SK-N-SH (cell line): Measurements from ENCODE around the gene GALNT13. TPM values are rescaled to one million over a fixed set of nuclear protein-coding genes. Genes with fewer than 3 reads are reported as not detected.

Source experiments
- CTCF ChIA-PET: fragments of 300-600, 350-600 bp; formaldehyde crosslinking; extraction: SDS; loops from one replicate; lab custom pipeline; 2021; lab: Yijun Ruan, JAX
- POLR2A ChIA-PET: fragments of 350-600 bp; sonication (Branson Sonifier 250); formaldehyde crosslinking; extraction: SDS; loops from one replicate; lab custom pipeline; 2020; ENCODE audit warnings: antibody characterized with exemption, inconsistent platforms; lab: Yijun Ruan, JAX
- DNase-seq: peaks from one replicate; pipeline ENCODE4 v3.0.0; 2012
- H2AFZ ChIP-seq: fragments of 200-600 bp; sonication (generic); 2 replicates; pipeline ENCODE4 v1.8.1; 2016; ENCODE audit warnings: antibody characterized with exemption, mild to moderate bottlenecking, low read depth
- H3F3A ChIP-seq: fragments of 200-600 bp; sonication (generic); replicated peaks from 2 replicates; pipeline ENCODE3; 2016; ENCODE audit warnings: antibody characterized with exemption, mild to moderate bottlenecking; ENCODE audit not compliant: insufficient read depth
- H3K27ac ChIP-seq, 2 experiments: fragments of 200-500 bp in 1 of 2; fragments of 200-600 bp in 1 of 2; sonication (Bioruptor generic) in 1 of 2; sonication (generic), shearing (Covaris generic) in 1 of 2; 2 replicates each; pipeline versions ENCODE4 v1.5.1 to v1.6.1; 2014 to 2016; ENCODE audit warnings: low read depth in 2 of 2, inconsistent platforms in 1 of 2, low read length in 1 of 2, mild to moderate bottlenecking in 1 of 2, mixed read lengths in 1 of 2
- H3K27me3 ChIP-seq: fragments of 200-600 bp; sonication (generic), shearing (Covaris generic); 2 replicates; pipeline ENCODE4 v1.6.1; 2016; ENCODE audit warnings: mixed run types; ENCODE audit not compliant: insufficient read depth
- H3K36me3 ChIP-seq, 2 experiments: fragments of 200-500 bp in 1 of 2; fragments of 200-600 bp in 1 of 2; sonication (Bioruptor generic) in 1 of 2; sonication (generic) in 1 of 2; replicated peaks in 1 of 2; 2 replicates each; pipeline versions ENCODE3 to v1.5.1; 2014 to 2016; ENCODE audit warnings: low read length in 1 of 2, mild to moderate bottlenecking in 1 of 2; ENCODE audit not compliant: insufficient read depth in 2 of 2, control insufficient read depth in 1 of 2
- H3K4me1 ChIP-seq, 2 experiments: fragments of 200-500 bp in 1 of 2; fragments of 200-600 bp in 1 of 2; sonication (Bioruptor generic) in 1 of 2; sonication (generic), shearing (Covaris generic) in 1 of 2; 2 replicates each; pipeline versions ENCODE4 v1.5.1 to v1.6.1; 2014 to 2016; ENCODE audit warnings: low read depth in 1 of 2, low read length in 1 of 2, mixed run types in 1 of 2; ENCODE audit not compliant: insufficient read depth in 2 of 2, control insufficient read depth in 1 of 2
- H3K4me2 ChIP-seq: fragments of 200-600 bp; sonication (generic), shearing (Covaris generic); 2 replicates; pipeline ENCODE4 v1.6.1; 2017; ENCODE audit warnings: mixed run types
- H3K4me3 ChIP-seq, 2 experiments: fragments of 200-500 bp in 1 of 2; fragments of 200-600 bp in 1 of 2; sonication (Bioruptor generic) in 1 of 2; sonication (generic), shearing (Covaris generic) in 1 of 2; 2 replicates each; pipeline versions ENCODE4 v1.5.1 to v1.8.1; 2014 to 2016; ENCODE audit warnings: low read depth in 2 of 2, inconsistent platforms in 1 of 2, low read length in 1 of 2, mild to moderate bottlenecking in 1 of 2, mixed read lengths in 1 of 2, moderate library complexity in 1 of 2
- H3K79me2 ChIP-seq: fragments of 200-600 bp; sonication (generic); 2 replicates; pipeline ENCODE4 v1.8.1; 2017; ENCODE audit warnings: mild to moderate bottlenecking; ENCODE audit not compliant: insufficient read depth
- H3K9ac ChIP-seq: fragments of 200-600 bp; sonication (generic); 2 replicates; pipeline ENCODE4 v1.6.1; 2017; ENCODE audit warnings: mixed run types
- H3K9me2 ChIP-seq: fragments of 200-600 bp; sonication (generic); 2 replicates; pipeline ENCODE4 v1.6.1; 2017; ENCODE audit warnings: mixed run types
- H3K9me3 ChIP-seq: fragments of 200-600 bp; sonication (generic); 2 replicates; pipeline ENCODE4 v1.6.1; 2017; ENCODE audit warnings: mixed run types, mild to moderate bottlenecking, moderate library complexity
- H4K20me1 ChIP-seq: fragments of 200-600 bp; sonication (generic); 2 replicates; pipeline ENCODE4 v1.6.1; 2017; ENCODE audit warnings: mild to moderate bottlenecking, mixed run types; ENCODE audit not compliant: insufficient read depth
- EP300 ChIP-seq, 2 experiments: IDR thresholded peaks; 2 replicates each; pipeline versions ENCODE4 v1.4.0 to v1.6.1; 2012; ENCODE audit warnings: borderline replicate concordance in 1 of 2, low read depth in 1 of 2, low read length in 1 of 2
- EZH2phosphoT487 ChIP-seq: fragments of 200-600 bp; sonication (generic); IDR thresholded peaks from 2 replicates; pipeline ENCODE4 v1.6.1; 2017; ENCODE audit warnings: low read depth, mixed run types, mild to moderate bottlenecking, antibody characterized with exemption, moderate library complexity, borderline replicate concordance
- MEF2A ChIP-seq: IDR thresholded peaks from 2 replicates; pipeline ENCODE4 v1.4.0; 2012; ENCODE audit warnings: low read depth, borderline replicate concordance
- MXI1 ChIP-seq: IDR thresholded peaks from 2 replicates; pipeline ENCODE4 v1.6.1; 2012; ENCODE audit warnings: mild to moderate bottlenecking, low read depth, low read length, improper control_type of control experiment
- NRF1 ChIP-seq: IDR thresholded peaks from 2 replicates; pipeline ENCODE4 v1.6.1; 2012; ENCODE audit warnings: low read depth, mild to moderate bottlenecking, low read length
- YY1 ChIP-seq: IDR thresholded peaks from 2 replicates; pipeline ENCODE4 v1.4.0; 2012; ENCODE audit warnings: low read depth, mild to moderate bottlenecking
- WGBS: methylation state at CpG from one replicate; pipeline ENCODE4 v1.1.6; 2017; ENCODE audit warnings: low lambda C conversion rate; 5-methylcytosine and 5-hydroxymethylcytosine counted together
- polyA plus RNA-seq, 3 experiments: library from polyadenylated mRNA; depleted of rRNA; stranded (reverse); fragments of >200 nt; gene quantifications; 2 replicates each; pipeline ENCODE4 v1.2.3, GENCODE V29; 2012
- TF ChIP-seq, protein P1 (sequence below): fragments of 150-350 bp; IDR thresholded peaks from 2 replicates; pipeline ENCODE4 v1.6.1; 2016; ENCODE audit warnings: mild to moderate bottlenecking, low read depth, low read length
- TF ChIP-seq, protein P2 (sequence below): IDR thresholded peaks from 2 replicates; pipeline ENCODE4 v1.6.1; 2012; ENCODE audit warnings: mild to moderate bottlenecking, low read depth, low read length, moderate library complexity
- TF ChIP-seq, protein P3 (sequence below): IDR thresholded peaks from 2 replicates; pipeline ENCODE4 v1.4.0; 2012; ENCODE audit warnings: low read depth, borderline replicate concordance

GALNT13 gene
- polyA plus RNA-seq, 1 of the 3 experiments (the other 2 are of a cell fraction), result 0.33 TPM

DNA sequence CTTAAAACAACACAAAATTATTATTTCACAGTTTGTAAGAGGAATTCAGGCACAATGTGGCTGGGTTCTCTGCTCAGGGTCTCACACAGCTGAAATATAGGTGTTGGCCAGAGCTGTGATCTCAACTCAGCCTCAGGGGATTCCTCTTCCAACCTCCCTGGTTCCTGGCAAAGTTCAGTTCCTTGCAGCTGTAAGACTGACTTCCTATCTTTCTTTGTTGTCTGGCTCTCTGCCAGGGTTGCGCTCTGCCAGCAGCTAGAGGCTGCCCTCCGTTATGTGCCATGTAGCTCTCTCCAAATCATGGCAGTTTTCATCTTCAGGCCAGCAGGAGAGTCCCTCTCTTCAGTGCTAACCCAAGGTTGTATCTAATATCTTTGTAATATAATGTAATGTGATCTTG is 554.3 kb downstream of the GALNT13 start:
- Histone ChIP-seq H3F3A (no peaks in the 10 kb centered on the region), H3K79me2 (no peaks in the 10 kb centered on the region), H3K36me3 (no peaks in the 10 kb centered on the region), H3K9ac (no peak overlapping the region), H4K20me1 (no peaks in the 10 kb centered on the region), H3K9me2 (no peaks in the 10 kb centered on the region), H3K27me3 (no peaks in the 10 kb centered on the region), H3K9me3 (no peaks in the 10 kb centered on the region), H3K4me3 (no peak overlapping the region), H2AFZ (no peak overlapping the region), H3K27ac (no peak overlapping the region), H3K4me2 (no peak overlapping the region), H3K4me1 (peaks cover 0 to 4% of the 10 kb centered on the region in 2 experiments; a peak in 1 of 4 replicates)
- DNase-seq, result peak; percentile 11
- ChIA-PET CTCF (no interaction called here), POLR2A (no interaction called here)
- WGBS, result 42% methylated on average over 2 of the region's 2 CpGs
- no peak for TF ChIP-seq YY1
- TF ChIP-seq, protein P1, sequence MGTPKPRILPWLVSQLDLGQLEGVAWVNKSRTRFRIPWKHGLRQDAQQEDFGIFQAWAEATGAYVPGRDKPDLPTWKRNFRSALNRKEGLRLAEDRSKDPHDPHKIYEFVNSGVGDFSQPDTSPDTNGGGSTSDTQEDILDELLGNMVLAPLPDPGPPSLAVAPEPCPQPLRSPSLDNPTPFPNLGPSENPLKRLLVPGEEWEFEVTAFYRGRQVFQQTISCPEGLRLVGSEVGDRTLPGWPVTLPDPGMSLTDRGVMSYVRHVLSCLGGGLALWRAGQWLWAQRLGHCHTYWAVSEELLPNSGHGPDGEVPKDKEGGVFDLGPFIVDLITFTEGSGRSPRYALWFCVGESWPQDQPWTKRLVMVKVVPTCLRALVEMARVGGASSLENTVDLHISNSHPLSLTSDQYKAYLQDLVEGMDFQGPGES, result no peak
- TF ChIP-seq EP300 (IDR thresholded peaks at IDR 0.05; ENCODE audit: borderline replicate concordance in 1 of 2, low read depth in 1 of 2, low read length in 1 of 2), result no peak
- no peak for TF ChIP-seq EZH2phosphoT487

DNA sequence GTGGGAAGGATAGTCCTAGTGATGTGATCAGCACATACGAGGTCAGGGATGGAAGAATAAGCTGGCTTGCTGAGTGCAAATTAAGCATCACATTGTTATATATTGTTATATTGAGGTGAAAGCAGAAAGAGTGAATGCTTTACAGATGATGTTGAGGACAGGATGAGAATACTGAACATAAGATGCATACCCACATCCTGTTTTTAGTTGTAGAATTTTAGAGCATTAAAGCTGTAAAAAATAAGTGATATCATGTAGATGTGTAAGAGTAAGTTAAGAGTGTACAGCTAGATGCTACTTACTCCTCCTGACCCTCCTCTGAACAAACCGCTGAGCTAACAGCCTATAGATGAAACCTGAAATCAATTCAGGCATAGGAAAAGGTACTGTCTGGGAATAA is 555.7 kb downstream of the GALNT13 start:
- POLR2A ChIA-PET, result no interaction called here
- Histone ChIP-seq H3K36me3 (no peaks in the 10 kb centered on the region), H3K4me1 (peaks cover 0 to 4% of the 10 kb centered on the region in 2 experiments; a peak in 1 of 4 replicates), H3K27ac (no peak overlapping the region), H3K4me3 (no peak overlapping the region), H3K4me2 (no peak overlapping the region), H3K9me2 (no peaks in the 10 kb centered on the region), H3F3A (no peaks in the 10 kb centered on the region), H3K27me3 (no peaks in the 10 kb centered on the region), H3K79me2 (no peaks in the 10 kb centered on the region), H3K9me3 (no peaks in the 10 kb centered on the region), H4K20me1 (no peaks in the 10 kb centered on the region), H3K9ac (no peak overlapping the region), H2AFZ (no peak overlapping the region)
- WGBS, result 59% methylated on average over 2 of the region's 2 CpGs
- CTCF ChIA-PET, result interaction anchor here (1.0 to 1.3 kb wide), 2 partner anchors 9 to 47 kb away, joined by 3 to 5 read pairs; no protein-coding TSS in a partner anchor
- TF ChIP-seq NRF1 (no peak), MEF2A (no peak), MXI1 (no peak)
- TF ChIP-seq, protein P2, sequence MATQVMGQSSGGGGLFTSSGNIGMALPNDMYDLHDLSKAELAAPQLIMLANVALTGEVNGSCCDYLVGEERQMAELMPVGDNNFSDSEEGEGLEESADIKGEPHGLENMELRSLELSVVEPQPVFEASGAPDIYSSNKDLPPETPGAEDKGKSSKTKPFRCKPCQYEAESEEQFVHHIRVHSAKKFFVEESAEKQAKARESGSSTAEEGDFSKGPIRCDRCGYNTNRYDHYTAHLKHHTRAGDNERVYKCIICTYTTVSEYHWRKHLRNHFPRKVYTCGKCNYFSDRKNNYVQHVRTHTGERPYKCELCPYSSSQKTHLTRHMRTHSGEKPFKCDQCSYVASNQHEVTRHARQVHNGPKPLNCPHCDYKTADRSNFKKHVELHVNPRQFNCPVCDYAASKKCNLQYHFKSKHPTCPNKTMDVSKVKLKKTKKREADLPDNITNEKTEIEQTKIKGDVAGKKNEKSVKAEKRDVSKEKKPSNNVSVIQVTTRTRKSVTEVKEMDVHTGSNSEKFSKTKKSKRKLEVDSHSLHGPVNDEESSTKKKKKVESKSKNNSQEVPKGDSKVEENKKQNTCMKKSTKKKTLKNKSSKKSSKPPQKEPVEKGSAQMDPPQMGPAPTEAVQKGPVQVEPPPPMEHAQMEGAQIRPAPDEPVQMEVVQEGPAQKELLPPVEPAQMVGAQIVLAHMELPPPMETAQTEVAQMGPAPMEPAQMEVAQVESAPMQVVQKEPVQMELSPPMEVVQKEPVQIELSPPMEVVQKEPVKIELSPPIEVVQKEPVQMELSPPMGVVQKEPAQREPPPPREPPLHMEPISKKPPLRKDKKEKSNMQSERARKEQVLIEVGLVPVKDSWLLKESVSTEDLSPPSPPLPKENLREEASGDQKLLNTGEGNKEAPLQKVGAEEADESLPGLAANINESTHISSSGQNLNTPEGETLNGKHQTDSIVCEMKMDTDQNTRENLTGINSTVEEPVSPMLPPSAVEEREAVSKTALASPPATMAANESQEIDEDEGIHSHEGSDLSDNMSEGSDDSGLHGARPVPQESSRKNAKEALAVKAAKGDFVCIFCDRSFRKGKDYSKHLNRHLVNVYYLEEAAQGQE, result no peak
- TF ChIP-seq, protein P3, sequence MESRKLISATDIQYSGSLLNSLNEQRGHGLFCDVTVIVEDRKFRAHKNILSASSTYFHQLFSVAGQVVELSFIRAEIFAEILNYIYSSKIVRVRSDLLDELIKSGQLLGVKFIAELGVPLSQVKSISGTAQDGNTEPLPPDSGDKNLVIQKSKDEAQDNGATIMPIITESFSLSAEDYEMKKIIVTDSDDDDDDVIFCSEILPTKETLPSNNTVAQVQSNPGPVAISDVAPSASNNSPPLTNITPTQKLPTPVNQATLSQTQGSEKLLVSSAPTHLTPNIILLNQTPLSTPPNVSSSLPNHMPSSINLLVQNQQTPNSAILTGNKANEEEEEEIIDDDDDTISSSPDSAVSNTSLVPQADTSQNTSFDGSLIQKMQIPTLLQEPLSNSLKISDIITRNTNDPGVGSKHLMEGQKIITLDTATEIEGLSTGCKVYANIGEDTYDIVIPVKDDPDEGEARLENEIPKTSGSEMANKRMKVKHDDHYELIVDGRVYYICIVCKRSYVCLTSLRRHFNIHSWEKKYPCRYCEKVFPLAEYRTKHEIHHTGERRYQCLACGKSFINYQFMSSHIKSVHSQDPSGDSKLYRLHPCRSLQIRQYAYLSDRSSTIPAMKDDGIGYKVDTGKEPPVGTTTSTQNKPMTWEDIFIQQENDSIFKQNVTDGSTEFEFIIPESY, result no peak
- DNase-seq, result no peak
